GM21723 (cell line): ENCODE results near the gene CHRM5.
"Not testable (repeated sequence)": the region's sequence is repeated elsewhere in the genome, so short reads cannot be mapped to it uniquely, and the experiment has no call there.

Source experiments
- ATAC-seq: cut with Tn5 transposase; IDR thresholded peaks from one replicate; pipeline ENCODE4 v1.9.1; 2021; ENCODE audit warnings: mild to moderate bottlenecking, moderate library complexity; ENCODE audit not compliant: unreplicated experiment

CHRM5 gene

DNA sequence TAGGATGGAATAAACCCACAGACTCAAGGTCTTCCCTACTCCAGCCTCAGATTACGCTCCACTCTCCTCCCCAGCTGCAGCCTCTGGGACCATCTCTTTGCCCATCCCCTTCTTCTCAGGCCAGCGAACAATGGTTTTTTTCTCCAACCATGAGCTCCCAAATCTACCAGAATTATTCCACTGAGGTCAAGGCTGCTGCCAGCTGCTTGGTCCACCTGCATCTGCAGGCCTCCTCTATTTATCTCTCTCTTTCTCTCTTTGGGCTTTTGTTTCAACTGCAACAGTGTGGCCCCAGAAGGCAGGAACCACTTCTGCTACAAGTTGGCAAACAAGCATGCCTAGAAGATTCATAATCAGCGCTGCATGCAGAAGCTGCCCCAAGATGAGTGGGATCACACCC, 19.1 kb downstream of the CHRM5 start:
- no peak for ATAC-seq

DNA sequence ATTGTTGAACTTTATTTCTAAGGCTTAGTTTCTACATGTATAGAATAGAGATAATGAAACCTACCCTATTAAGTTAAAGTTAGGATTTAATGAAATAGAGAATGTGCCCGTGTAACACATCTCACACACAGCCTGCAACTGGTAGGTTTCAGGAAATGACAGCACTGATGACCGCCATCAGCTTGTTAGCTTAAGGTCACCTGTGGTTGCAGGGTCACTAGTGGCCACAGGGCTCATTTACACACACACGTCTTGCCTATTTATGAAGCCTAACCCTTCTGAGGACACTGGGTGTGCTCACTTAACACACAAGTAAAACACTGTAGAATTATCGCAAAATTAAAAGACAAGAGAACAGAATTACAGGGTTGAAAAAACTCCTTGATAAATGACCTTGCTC, 20.1 kb downstream of the CHRM5 start:
- no peak for ATAC-seq

DNA sequence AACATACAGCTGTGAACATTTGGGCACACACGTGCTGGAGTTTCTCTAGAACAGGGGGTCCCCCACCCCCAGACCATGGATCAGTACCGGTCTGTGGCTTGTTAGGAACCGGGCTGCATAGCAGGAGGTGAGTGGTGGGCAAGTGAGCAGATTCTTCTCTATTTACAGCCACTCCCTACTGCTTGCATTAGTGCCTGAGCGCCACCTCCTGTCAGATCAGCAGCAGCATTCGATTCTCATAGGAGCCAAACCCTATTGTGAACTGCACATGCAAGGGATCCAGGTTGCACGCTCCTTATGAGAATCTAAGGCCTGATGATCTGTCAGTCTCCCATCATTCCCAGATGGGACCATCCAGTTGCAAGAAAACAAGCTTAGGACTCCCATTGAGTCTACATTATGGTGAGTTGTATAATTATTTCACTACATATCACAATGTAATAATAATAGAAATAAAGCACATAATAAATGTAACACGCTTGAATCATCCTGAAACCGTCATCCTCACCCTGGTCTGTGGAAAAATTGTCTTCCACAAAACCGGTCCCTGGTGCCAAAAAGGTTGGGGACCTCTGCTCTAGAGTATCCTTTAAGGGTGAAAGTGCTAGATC, 25.8 kb downstream of the CHRM5 start:
- ATAC-seq = no peak

DNA sequence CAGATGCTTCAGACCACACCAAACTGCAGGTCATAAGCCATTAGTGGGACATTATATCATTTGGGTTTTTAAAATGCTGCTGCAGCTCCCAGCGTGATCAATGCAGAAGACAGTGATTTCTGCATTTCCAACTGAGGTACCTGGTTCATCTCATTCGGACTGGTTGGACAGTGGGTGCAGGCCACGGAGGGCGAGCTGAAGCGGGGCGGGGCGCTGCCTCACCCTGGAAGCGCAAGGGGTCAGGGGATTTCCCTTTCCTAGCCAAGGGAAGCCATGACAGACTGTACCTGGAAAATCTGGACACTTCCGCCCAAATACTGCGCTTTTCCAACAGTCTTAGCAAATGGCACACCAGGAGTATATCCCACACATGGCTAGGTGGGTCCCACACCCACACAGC, 27.4 kb downstream of the CHRM5 start:
- not testable (repeated sequence) for ATAC-seq

DNA sequence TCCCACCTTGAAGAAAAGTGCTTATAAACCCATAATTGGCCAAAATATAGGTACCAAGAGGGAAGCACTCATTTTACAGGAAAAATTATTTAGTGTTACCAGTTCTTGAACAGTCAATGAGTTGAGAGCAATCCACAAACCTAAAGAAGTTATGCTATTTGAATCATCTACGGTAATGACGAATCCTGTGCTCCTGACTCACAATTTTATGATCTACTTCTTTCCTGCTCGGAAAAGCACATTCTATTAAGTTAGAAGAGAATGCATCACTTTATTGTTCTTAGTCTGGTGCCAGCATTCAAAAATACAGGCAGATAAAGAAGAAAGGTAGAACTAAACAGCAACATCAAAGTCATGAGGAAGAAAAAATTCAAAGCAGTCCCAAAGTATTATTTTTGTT, 33.2 kb downstream of the CHRM5 start:
- ATAC-seq = no peak

DNA sequence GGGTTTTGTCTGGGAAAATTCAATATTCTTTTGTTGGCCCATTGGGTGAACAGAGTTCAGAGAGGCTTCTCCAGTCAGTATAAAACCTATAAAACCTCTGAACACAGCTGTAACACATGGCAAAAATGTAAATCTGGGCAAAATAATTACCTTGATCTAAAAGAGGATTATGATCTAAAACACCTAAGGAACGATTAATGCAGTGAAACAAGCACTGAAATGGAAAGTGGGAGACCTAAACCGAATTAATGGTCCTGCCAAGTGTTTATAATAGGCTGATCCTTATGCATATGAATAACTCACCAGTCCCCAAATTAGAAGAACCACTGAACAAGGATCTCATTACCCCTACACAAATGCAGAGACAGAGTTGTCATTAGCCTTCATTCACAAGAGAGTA, 38.1 kb downstream of the CHRM5 start:
- ATAC-seq = no peak

DNA sequence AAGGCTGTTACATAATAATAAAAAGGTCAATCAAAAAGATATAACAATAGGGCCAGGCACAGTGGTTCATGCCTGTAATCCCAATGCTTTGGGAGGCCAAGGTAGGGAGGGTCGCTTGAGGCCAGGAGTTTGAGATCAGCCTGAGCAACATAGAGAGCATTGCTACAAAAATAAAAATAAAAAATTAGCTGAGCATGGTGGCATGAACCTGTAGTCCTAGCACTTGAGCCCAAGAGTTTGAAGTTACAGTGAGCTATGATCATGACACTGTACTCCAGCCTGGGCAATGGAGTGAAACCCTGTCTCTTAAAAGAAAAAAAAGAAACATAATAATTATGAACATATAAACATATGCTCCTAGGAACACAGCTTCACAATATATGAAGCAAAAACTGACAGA, 41.4 kb downstream of the CHRM5 start:
- no peak for ATAC-seq

DNA sequence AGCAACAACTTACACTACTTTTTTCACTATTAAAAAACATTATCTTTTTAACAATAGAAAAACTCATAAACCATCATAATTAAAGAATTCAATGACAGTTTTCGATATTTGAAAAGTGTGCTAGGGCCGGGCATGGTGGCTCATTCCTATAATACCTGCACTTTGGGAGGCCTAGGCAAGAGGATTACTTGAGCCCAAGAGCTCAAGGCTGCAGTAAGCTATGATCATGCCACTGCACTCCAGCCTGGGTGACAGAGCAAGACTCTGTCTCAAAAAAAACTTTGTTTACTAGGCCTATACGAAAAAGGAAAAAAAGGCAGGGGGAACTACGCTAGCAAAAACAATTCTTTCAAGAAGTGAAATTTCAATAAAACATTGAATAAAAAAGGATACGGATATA, 42.6 kb downstream of the CHRM5 start:
- no peak for ATAC-seq

DNA sequence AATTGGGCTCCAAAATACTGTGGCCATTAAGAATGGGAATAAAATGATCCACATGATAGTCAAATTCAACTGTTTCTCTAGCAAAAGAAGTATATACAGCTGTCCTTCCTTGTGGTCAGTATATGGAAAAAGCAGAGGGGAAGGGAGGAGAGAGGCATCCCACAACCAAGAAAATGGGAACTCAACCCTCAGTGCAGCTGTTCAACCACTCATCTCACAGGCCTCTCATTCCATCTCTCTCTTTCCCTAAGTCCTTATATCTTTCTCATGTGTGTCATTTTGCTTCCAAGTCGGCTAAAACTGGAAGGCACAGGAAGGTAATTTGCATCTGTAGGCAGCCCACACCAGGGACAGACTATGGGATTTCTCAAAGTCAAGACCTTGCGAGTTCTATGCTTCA, 43.2 kb downstream of the CHRM5 start:
- no peak for ATAC-seq

DNA sequence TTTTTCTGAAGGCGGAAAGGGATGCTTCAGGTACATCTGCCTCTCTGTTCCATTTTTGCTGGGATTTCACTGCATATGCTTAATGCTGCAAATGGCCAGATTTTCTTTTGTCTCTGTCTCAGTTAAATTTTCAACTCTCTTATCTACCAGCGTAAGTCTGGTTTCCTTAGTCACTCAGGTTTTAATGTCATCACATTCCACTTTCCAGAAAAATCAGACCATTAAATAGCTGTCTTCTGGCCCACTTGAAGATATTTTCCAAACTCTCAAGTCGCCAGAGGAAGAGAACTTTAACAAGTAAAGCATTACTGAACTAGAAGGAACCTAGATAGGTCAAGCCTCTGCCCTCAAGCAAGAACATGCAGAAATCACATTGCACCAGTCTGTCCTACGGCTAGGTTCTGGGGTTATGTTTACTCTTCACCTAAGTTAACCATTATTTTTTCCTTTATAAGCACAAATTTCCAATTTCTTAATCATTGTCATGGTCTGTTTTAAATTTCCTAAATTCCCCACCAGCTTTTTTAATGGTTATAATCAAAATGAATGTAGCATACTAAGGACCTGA, 44.2 kb downstream of the CHRM5 start:
- ATAC-seq = no peak

DNA sequence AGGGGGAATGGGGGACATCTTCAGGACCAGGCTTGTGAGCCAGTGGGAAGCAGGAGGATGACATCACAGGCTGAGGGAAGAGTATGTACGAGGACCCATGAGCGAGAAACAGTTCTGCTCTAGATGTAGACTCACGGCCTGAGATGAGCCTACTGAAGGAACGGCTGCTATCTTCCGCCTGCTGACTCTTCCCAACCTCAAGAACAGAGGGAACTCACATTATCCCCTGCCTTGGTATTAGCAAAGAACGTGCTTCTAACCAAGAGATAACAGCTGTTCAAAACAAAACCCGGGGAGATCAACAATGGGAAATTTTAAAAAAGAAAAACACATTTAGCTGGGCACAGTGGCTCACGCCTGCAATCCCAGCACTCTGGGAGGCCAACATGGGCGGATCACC, 45.4 kb downstream of the CHRM5 start:
- no peak for ATAC-seq

DNA sequence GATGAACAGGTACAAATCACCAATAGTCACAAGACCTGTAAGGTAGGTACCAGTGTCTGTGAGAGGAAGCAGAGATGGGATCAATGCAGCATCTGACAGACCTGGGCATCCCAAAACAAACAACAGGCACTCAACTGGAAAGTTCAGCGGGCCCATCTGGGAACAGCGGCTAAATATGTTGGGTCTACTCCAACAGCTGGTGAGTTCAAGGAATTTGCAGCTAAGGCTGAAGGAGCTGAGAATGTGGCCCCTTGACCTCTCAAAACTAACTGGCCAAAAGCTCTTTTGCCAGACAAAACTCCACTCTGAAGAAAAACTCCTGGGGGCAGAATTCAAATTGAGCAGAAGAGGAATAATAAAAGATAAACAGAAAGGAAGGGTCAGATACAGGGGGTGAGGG, 46.3 kb downstream of the CHRM5 start:
- ATAC-seq = no peak

DNA sequence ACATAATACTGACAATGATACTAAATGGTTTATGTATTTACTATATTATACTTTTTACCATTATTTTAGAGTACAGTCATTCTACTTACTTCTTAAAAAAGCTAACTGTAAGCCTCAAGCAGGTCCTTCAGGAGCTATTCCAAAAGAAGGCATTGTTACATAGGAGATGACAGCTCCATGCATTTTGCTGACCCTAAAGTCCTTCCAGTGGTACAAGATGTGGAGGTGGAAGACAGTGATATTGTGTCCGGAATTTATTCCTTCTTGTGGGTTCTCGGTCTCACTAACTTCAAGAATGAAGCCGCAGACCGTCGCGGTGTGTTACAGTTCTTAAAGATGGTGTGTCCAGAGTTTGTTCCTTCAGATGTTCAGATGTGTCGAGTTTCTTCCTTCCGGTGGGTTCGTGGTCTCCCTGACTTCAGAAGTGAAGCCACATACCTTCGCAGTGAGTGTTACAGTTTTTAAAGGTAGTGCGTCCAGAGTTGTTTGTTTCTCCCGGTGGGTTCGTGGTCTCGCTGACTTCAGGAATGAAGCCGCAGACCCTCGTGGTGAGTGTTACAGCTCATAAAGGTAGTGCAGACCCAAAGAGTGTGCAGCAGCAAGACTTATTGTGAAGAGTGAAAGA, 49.8 kb downstream of the CHRM5 start:
- ATAC-seq = no peak

DNA sequence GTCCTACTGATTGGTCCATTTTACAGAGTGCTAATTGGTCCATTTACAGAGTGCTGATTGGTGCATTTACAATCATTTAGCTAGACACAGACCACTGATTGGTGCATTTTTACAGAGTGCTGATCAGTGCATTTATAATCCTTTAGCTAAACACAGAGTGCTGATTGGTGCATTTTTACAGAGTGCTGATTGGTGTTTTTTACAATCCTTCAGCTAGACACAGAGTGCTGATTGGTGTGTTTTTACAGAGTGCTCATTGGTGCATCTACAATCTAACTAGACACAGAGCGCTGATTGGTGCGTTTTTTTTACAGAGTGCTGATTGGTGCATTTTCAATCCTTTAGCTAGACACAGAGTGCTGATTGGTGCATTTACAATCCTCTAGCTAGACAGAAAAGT, 50.4 kb downstream of the CHRM5 start:
- not testable (repeated sequence) for ATAC-seq

DNA sequence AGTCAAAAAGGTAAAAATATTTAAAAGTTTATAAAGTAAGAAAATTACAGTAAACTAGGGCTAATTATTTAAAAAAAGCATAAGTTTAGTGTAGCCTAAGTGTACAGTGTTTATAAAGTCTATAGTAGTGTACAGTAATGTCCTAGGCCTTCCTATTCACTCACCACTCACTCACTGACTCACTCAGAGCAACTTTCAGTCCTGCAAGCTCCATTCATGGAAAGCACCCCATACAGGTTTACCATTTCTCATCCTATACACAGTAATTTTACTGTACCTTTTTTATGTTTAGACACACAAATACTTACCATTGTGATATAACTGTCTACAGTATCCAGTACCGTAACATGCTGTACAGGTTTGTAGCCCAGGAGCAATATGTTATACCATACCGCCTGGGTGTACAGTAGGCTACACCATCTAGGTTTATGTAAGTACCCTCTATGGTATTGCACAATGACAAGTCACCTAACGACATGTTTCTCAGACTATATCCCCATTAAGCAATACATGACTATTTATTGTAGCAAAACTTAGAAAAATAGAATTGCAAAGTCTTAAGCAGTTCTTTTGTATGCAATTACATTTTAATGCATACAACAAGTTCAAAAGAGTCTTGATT, 51.2 kb downstream of the CHRM5 start:
- no peak for ATAC-seq

DNA sequence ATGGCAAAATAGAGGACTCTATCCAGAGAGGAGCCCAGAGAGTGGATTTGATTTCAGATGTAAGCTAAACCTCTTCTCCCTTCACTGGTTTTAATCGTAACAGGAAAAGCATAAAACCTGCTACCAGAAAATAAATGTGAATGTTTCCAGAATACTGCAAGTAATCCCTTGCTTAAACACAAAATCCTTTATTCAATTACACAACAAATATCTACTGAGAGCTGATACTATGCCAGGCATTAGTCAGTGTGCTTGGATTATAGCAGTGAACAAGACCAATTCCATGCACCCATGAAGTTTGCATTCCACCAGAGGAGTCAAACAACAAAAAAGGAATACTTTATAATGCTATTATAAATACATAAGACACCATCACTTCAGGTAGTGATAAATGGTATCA, 55.6 kb downstream of the CHRM5 start:
- ATAC-seq = no peak

DNA sequence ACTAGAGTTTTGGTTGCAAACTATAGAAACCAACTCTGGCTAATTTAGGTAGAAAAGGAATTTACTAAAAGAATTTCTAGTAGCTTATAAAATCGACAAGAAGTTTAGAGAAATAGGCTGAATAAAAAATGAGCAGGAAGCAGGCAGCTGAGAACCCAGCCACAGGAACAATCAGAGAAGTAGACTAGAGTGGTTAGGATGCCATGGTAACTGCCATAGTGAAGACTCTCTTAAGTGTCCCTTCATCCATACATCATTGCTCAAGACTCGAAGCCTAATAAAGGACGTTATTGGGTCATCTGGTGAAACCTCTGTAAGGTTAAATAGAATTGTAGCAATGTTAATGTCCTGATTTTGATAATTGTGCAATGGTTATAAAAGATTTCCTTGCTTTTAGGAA, 57.0 kb downstream of the CHRM5 start:
- no peak for ATAC-seq

DNA sequence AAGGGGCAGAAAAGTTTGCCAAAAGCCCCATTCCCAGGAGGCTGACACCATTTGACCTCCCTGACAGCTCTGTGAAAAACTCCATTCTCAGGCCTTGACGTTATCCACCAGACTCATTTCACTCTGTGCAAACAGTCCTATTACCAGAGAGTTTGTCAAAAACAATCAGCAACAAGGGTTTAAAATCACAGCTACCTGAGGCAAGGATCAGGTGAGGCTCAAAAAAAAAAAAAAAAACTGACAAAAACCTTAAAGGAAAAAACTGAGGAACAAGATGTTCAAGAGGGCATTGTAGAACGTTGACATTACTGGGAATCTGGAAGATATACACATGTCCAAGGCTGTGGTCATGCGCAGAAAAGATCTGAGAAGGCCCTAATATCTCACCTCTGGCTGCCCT, 59.3 kb downstream of the CHRM5 start:
- no peak for ATAC-seq

DNA sequence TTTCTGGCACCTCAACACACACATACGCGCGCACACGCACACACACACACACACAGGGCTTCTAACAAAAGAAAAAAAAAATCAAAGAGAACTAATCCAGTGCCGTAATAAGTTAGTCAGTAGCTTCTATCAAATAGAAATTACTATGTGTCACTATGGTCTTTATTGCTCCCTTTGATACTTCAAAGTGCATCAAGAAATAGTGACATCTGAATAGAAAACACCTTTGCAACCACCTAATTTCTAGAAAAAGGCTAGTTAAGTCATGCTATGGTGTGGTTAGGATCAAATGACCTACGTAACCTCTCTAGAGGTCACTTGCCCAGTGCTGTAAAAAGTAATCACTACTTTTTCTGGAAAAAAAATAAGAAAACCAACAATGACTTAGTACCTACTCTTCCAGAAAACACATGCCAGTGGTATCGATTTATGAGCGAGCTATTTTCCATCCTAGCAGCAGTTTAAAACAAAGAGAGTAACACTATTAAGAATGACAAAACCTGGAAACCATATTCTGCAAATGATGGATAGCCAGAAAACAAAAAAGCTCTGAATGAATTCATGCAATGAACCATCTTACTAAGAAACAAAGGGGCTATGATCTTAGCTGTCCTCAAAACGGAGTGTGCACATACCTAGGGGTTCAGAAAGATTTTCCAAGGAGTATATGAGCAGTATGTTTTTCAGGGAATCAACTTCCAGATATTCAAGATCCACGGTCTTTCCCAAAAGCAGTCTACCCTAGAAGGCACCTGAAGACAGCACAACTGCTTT, 63.9 kb downstream of the CHRM5 start:
- ATAC-seq = no peak

DNA sequence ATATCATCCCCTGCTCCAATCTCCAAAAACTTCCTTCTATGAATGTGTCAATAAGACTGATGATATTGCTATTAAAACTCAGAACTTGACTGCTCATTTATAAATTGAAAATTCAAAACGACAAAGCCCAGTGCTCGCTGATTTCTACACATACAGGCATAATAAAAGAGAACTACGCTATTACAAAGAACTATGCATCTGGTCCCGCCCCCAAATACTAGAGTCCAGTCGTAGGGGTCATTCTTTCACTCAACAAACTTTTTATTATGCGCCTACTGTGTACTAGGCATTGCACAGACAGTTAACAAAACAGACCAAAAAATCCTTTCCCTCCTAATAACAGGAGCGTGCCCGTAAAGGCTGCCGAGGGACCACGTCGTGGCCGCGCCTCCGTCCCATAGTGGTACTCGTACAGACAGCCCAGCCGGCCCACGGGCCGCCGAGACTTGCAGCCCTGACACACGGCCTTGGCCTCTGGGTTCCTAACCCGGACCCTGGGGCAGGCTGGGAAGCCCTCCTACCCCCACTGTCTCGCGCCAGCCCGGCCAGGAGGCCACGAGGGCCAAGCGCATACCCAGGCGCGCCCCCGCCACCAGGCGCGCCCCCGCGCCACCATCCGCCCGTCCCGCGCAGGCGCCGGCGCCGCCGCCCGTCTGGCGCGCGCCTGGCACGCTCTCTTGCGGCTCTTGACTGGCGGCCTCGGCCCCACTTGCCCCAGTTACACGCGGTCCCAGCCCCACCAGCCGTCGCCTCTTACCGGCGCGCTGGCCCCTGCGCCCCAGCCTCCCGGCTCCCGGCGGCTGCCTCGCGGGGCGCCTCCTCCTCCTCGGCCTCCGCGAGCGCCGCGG, 70.0 kb downstream of the CHRM5 start:
- ATAC-seq = peak; percentile 68
